OCI-LY1 (cell line): ENCODE measurements around the gene ZNF90.

Experiments used
- H2AFZ ChIP-seq: fragments of 200-600 bp; sonication (generic), shearing (Covaris generic); 2 replicates; pipeline ENCODE4 v1.6.0; 2014; ENCODE audit warnings: antibody characterized with exemption, mild to moderate bottlenecking, low read length
- H3F3A ChIP-seq: fragments of 200-600 bp; sonication (generic), shearing (Covaris generic); 2 replicates; pipeline ENCODE4 v1.6.0; 2014; ENCODE audit warnings: mild to moderate bottlenecking, antibody characterized with exemption, low read length, moderate library complexity; ENCODE audit not compliant: insufficient read depth
- H3K27ac ChIP-seq: fragments of 200-600 bp; sonication (generic); 2 replicates; pipeline ENCODE4 v1.5.1; 2014; ENCODE audit warnings: low read length, mixed run types, mild to moderate bottlenecking, low read depth; ENCODE audit not compliant: poor library complexity, severe bottlenecking
- H3K27me3 ChIP-seq: fragments of 200-600 bp; sonication (generic); 2 replicates; pipeline ENCODE4 v1.6.0; 2014; ENCODE audit warnings: antibody characterized with exemption, mild to moderate bottlenecking, low read length, moderate library complexity; ENCODE audit not compliant: insufficient read depth
- H3K36me3 ChIP-seq: fragments of 200-600 bp; sonication (generic); 2 replicates; pipeline ENCODE4 v1.6.1; 2014; ENCODE audit warnings: mild to moderate bottlenecking, antibody characterized with exemption, low read length, moderate library complexity, mixed read lengths; ENCODE audit not compliant: insufficient read depth
- H3K4me1 ChIP-seq: fragments of 200-600 bp; sonication (generic); 2 replicates; pipeline ENCODE4 v1.5.1; 2014; ENCODE audit warnings: mild to moderate bottlenecking, low read length, moderate library complexity; ENCODE audit not compliant: insufficient read depth, severe bottlenecking
- H3K4me2 ChIP-seq: fragments of 200-600 bp; sonication (generic), shearing (Covaris generic); 2 replicates; pipeline ENCODE4 v1.6.1; 2014; ENCODE audit warnings: low read length
- H3K4me3 ChIP-seq: fragments of 200-600 bp; sonication (generic); 2 replicates; pipeline ENCODE4 v1.5.1; 2014; ENCODE audit warnings: low read length, low read depth, mild to moderate bottlenecking, mixed read lengths; ENCODE audit not compliant: poor library complexity, severe bottlenecking
- H3K79me2 ChIP-seq: fragments of 200-600 bp; shearing (Covaris generic); 2 replicates; pipeline ENCODE4 v1.6.1; 2016; ENCODE audit warnings: mixed run types, low read length, mixed read lengths; ENCODE audit not compliant: insufficient read depth
- H3K9ac ChIP-seq: fragments of 200-600 bp; sonication (generic), shearing (Covaris generic); 2 replicates; pipeline ENCODE4 v1.6.1; 2014; ENCODE audit warnings: mild to moderate bottlenecking, low read length, mixed read lengths
- H3K9me2 ChIP-seq: fragments of 200-600 bp; sonication (generic), shearing (Covaris generic); 2 replicates; pipeline ENCODE4 v1.6.1; 2014; ENCODE audit warnings: low read depth, mild to moderate bottlenecking, low read length, mixed read lengths
- H3K9me3 ChIP-seq: fragments of 200-600 bp; shearing (Covaris generic); 2 replicates; pipeline ENCODE4 v1.6.1; 2014; ENCODE audit warnings: low read length, mixed read lengths
- H4K20me1 ChIP-seq: fragments of 200-600 bp; sonication (generic), shearing (Covaris generic); 2 replicates; pipeline ENCODE4 v1.6.0; 2016; ENCODE audit warnings: mild to moderate bottlenecking, low read length; ENCODE audit not compliant: insufficient read depth
- CTCF ChIP-seq: fragments of 200-600 bp; sonication (generic), shearing (Covaris generic); IDR thresholded peaks from 2 replicates; pipeline ENCODE4 v1.5.1; 2017; ENCODE audit warnings: mild to moderate bottlenecking, antibody characterized with exemption, low read length, moderate library complexity, mixed read lengths
- EZH2 ChIP-seq: fragments of 200-600 bp; sonication (generic), shearing (Covaris generic); IDR thresholded peaks from 2 replicates; pipeline ENCODE4 v1.8.0; 2017; ENCODE audit warnings: borderline replicate concordance, mixed run types, mild to moderate bottlenecking, antibody characterized with exemption, low read length, moderate library complexity, mixed read lengths

ZNF90 gene

GRCh38 chr19:20153281-20153680 is 75.5 kb downstream of the ZNF90 start:
- Histone ChIP-seq H3K4me3 (no peak overlapping the region), H3K27me3 (no peaks in the 10 kb centered on the region), H3K4me1 (no peaks in the 10 kb centered on the region), H3K79me2 (no peaks in the 10 kb centered on the region), H3K9ac (no peak overlapping the region), H2AFZ (no peak overlapping the region), H4K20me1 (no peaks in the 10 kb centered on the region), H3F3A (no peaks in the 10 kb centered on the region), H3K27ac (no peak overlapping the region), H3K9me2 (no peaks in the 10 kb centered on the region), H3K4me2 (no peak overlapping the region), H3K9me3 (no peaks in the 10 kb centered on the region), H3K36me3 (no peaks in the 10 kb centered on the region)
- no peak for TF ChIP-seq CTCF
- TF ChIP-seq EZH2 = no peak

GRCh38 chr19:20154636-20155035 is 76.8 kb downstream of the ZNF90 start:
- Histone ChIP-seq H3K9me2 (no peaks in the 10 kb centered on the region), H3F3A (no peaks in the 10 kb centered on the region), H3K4me3 (no peak overlapping the region), H3K9me3 (no peaks in the 10 kb centered on the region), H3K4me1 (no peaks in the 10 kb centered on the region), H2AFZ (no peak overlapping the region), H3K79me2 (no peaks in the 10 kb centered on the region), H3K27ac (no peak overlapping the region), H3K36me3 (no peaks in the 10 kb centered on the region), H3K27me3 (no peaks in the 10 kb centered on the region), H3K9ac (no peak overlapping the region), H4K20me1 (no peaks in the 10 kb centered on the region), H3K4me2 (no peak overlapping the region)
- no peak for TF ChIP-seq EZH2
- no peak for TF ChIP-seq CTCF

GRCh38 chr19:20162821-20163220 is 85.0 kb downstream of the ZNF90 start:
- Histone ChIP-seq H3F3A (no peaks in the 10 kb centered on the region), H3K4me1 (peaks cover 11% of the 10 kb centered on the region), H3K9ac (no peak overlapping the region), H3K9me3 (no peaks in the 10 kb centered on the region), H2AFZ (no peak overlapping the region), H3K9me2 (no peaks in the 10 kb centered on the region), H3K27me3 (no peaks in the 10 kb centered on the region), H3K4me3 (no peak overlapping the region), H3K4me2 (no peak overlapping the region), H3K27ac (no peak overlapping the region), H3K79me2 (no peaks in the 10 kb centered on the region), H3K36me3 (no peaks in the 10 kb centered on the region), H4K20me1 (no peaks in the 10 kb centered on the region)
- no peak for TF ChIP-seq EZH2
- no peak for TF ChIP-seq CTCF
